ENCODE results near the gene ZYG11B. TPM values are rescaled to one million over a fixed set of nuclear protein-coding genes. Genes with fewer than 3 reads are reported as not detected.
"Not testable (repeated sequence)": the region's sequence is repeated elsewhere in the genome, so short reads cannot be mapped to it uniquely, and the experiment has no call there.

The ZYG11B gene
- total and polyA plus RNA-seq, 4 experiments from 2014 or later: 6.1 to 23.1 (median 19.4) TPM

- intact Hi-C loops (cut with micrococcal nuclease); H3K4me1 ChIP-seq (ENCODE audit: insufficient read depth, low read length); H3K27me3 Mint-ChIP-seq; H3K4me3 ChIP-seq (ENCODE audit: low read length in 2 of 2); H3K27ac ChIP-seq (ENCODE audit: low read depth, low read length); H3K9me3 Mint-ChIP-seq; H3K4me3 Mint-ChIP-seq; H3K4me1 Mint-ChIP-seq; POLR2A ChIA-PET (ENCODE audit: partially characterized antibody); CTCF ChIA-PET (ENCODE audit: partially characterized antibody); H3K27me3 ChIP-seq (ENCODE audit: insufficient read depth, low read length); H3K9me3 ChIP-seq (ENCODE audit: control insufficient read depth in 1 of 2, low read length in 2 of 2); H3K36me3 ChIP-seq (ENCODE audit: insufficient read depth, low read length); H3K27ac Mint-ChIP-seq; DNase-seq: not testable (repeated sequence)
- peaks cover 4 to 19% of the 10 kb centered on the region in 2 donors for H3K36me3 Mint-ChIP-seq
Observed at GRCh38 chr1:52804083-52804482, 77.8 kb downstream of the ZYG11B start.

- H3K4me1 ChIP-seq (ENCODE audit: insufficient read depth, low read length): no peaks in the 10 kb centered on the region
- Mint-ChIP-seq H3K9me3 (no peaks in the 10 kb centered on the region), H3K27me3 (no peaks in the 10 kb centered on the region), H3K4me3 (no peak overlapping the region), H3K36me3 (peaks cover 26 to 56% of the 10 kb centered on the region in 2 donors), H3K4me1 (no peaks in the 10 kb centered on the region), H3K27ac (peak overlapping the region in 1 of 7 donors; percentile 3)
- peaks cover 11% of the 10 kb centered on the region for H3K36me3 ChIP-seq (ENCODE audit: insufficient read depth, low read length)
- CTCF ChIA-PET (ENCODE audit: partially characterized antibody): no interaction called here
- POLR2A ChIA-PET (ENCODE audit: partially characterized antibody): no interaction called here
- H3K4me3 ChIP-seq (ENCODE audit: low read length in 2 of 2): no peak overlapping the region
- no peaks in the 10 kb centered on the region for H3K27me3 ChIP-seq (ENCODE audit: insufficient read depth, low read length)
- intact Hi-C loops (cut with micrococcal nuclease): no loop called here
- no peak for DNase-seq
- H3K27ac ChIP-seq (ENCODE audit: low read depth, low read length): no peak overlapping the region
- H3K9me3 ChIP-seq (ENCODE audit: control insufficient read depth in 1 of 2, low read length in 2 of 2): no peaks in the 10 kb centered on the region
Observed at GRCh38 chr1:52814465-52814864, 88.2 kb downstream of the ZYG11B start.

GRCh38 chr1:52820830-52821229 is 94.6 kb downstream of the ZYG11B start:
- H3K9me3 ChIP-seq (ENCODE audit: control insufficient read depth in 1 of 2, low read length in 2 of 2); H3K27ac ChIP-seq (ENCODE audit: low read depth, low read length); intact Hi-C loops (cut with micrococcal nuclease); H3K9me3 Mint-ChIP-seq; H3K27me3 Mint-ChIP-seq; H3K4me1 Mint-ChIP-seq; H3K4me3 Mint-ChIP-seq; POLR2A ChIA-PET (ENCODE audit: partially characterized antibody); H3K4me3 ChIP-seq (ENCODE audit: low read length in 2 of 2); DNase-seq; H3K27me3 ChIP-seq (ENCODE audit: insufficient read depth, low read length); H3K4me1 ChIP-seq (ENCODE audit: insufficient read depth, low read length); H3K27ac Mint-ChIP-seq; CTCF ChIA-PET (ENCODE audit: partially characterized antibody): not testable (repeated sequence)
- H3K36me3 Mint-ChIP-seq: peaks cover 24 to 34% of the 10 kb centered on the region in 2 donors
- peaks cover 15% of the 10 kb centered on the region for H3K36me3 ChIP-seq (ENCODE audit: insufficient read depth, low read length)

- H3K36me3 ChIP-seq (ENCODE audit: insufficient read depth, low read length): peaks cover 7% of the 10 kb centered on the region
- ChIA-PET POLR2A (ENCODE audit: partially characterized antibody) (interaction anchor here (0.5 to 1.4 kb wide), 2 partner anchors 9 to 123 kb away, joined by 3 to 4 read pairs; no protein-coding TSS in a partner anchor), CTCF (ENCODE audit: partially characterized antibody) (interaction anchor here (1.1 to 2.1 kb wide), 3 partner anchors 16 to 122 kb away, joined by 3 to 5 read pairs (median 3); no protein-coding TSS in a partner anchor)
- intact Hi-C loops (cut with micrococcal nuclease): loop anchor here (2.0 kb wide), 1 partner anchor 123 kb away; no protein-coding TSS in a partner anchor
- H3K27ac ChIP-seq (ENCODE audit: low read depth, low read length): no peak overlapping the region
- no peak for DNase-seq
- H3K27me3 Mint-ChIP-seq: no peaks in the 10 kb centered on the region
- H3K9me3 Mint-ChIP-seq: no peaks in the 10 kb centered on the region
- no peaks in the 10 kb centered on the region for H3K4me1 Mint-ChIP-seq
- peak overlapping the region in 1 of 7 donors; percentile 23 for H3K27ac Mint-ChIP-seq
- no peaks in the 10 kb centered on the region for H3K27me3 ChIP-seq (ENCODE audit: insufficient read depth, low read length)
- peaks cover 9 to 18% of the 10 kb centered on the region in 2 donors for H3K36me3 Mint-ChIP-seq
- H3K4me1 ChIP-seq (ENCODE audit: insufficient read depth, low read length): no peaks in the 10 kb centered on the region
- H3K9me3 ChIP-seq (ENCODE audit: control insufficient read depth in 1 of 2, low read length in 2 of 2): no peaks in the 10 kb centered on the region
- H3K4me3 ChIP-seq (ENCODE audit: low read length in 2 of 2): no peak overlapping the region
- no peak overlapping the region for H3K4me3 Mint-ChIP-seq
Observed at GRCh38 chr1:52825868-52826267, 99.6 kb downstream of the ZYG11B start.

- Mint-ChIP-seq H3K4me3 (no peak overlapping the region), H3K9me3 (no peaks in the 10 kb centered on the region), H3K4me1 (no peaks in the 10 kb centered on the region), H3K36me3 (no peaks in the 10 kb centered on the region), H3K27me3 (peaks cover 1 to 6% of the 10 kb centered on the region in 2 donors), H3K27ac (no peak overlapping the region)
- Histone ChIP-seq H3K36me3 (ENCODE audit: insufficient read depth, low read length) (no peaks in the 10 kb centered on the region), H3K27ac (ENCODE audit: low read depth, low read length) (no peak overlapping the region), H3K27me3 (ENCODE audit: insufficient read depth, low read length) (no peaks in the 10 kb centered on the region), H3K4me3 (ENCODE audit: low read length in 2 of 2) (no peak overlapping the region), H3K9me3 (ENCODE audit: control insufficient read depth in 1 of 2, low read length in 2 of 2) (no peaks in the 10 kb centered on the region), H3K4me1 (ENCODE audit: insufficient read depth, low read length) (no peaks in the 10 kb centered on the region)
- DNase-seq: no peak
- POLR2A ChIA-PET (ENCODE audit: partially characterized antibody): no interaction called here
- CTCF ChIA-PET (ENCODE audit: partially characterized antibody): no interaction called here
- intact Hi-C loops (cut with micrococcal nuclease): no loop called here
Observed at GRCh38 chr1:52834798-52835197, 108.5 kb downstream of the ZYG11B start.

- H3K4me1 ChIP-seq (ENCODE audit: insufficient read depth, low read length): no peaks in the 10 kb centered on the region
- no peak overlapping the region for H3K27ac Mint-ChIP-seq
- CTCF ChIA-PET (ENCODE audit: partially characterized antibody): no interaction called here
- H3K4me1 Mint-ChIP-seq: no peaks in the 10 kb centered on the region
- intact Hi-C loops (cut with micrococcal nuclease): no loop called here
- H3K27ac ChIP-seq (ENCODE audit: low read depth, low read length): no peak overlapping the region
- POLR2A ChIA-PET (ENCODE audit: partially characterized antibody): no interaction called here
- H3K27me3 ChIP-seq (ENCODE audit: insufficient read depth, low read length): no peaks in the 10 kb centered on the region
- no peak overlapping the region for H3K4me3 ChIP-seq (ENCODE audit: low read length in 2 of 2)
- no peaks in the 10 kb centered on the region for H3K9me3 Mint-ChIP-seq
- H3K4me3 Mint-ChIP-seq: no peak overlapping the region
- H3K9me3 ChIP-seq (ENCODE audit: control insufficient read depth in 1 of 2, low read length in 2 of 2): no peaks in the 10 kb centered on the region
- no peaks in the 10 kb centered on the region for H3K36me3 Mint-ChIP-seq
- peaks cover 2 to 6% of the 10 kb centered on the region in 2 donors for H3K27me3 Mint-ChIP-seq
- H3K36me3 ChIP-seq (ENCODE audit: insufficient read depth, low read length): no peaks in the 10 kb centered on the region
- DNase-seq: no peak
Observed at GRCh38 chr1:52836035-52836434, 109.8 kb downstream of the ZYG11B start.

- H3K4me3 ChIP-seq (ENCODE audit: low read length in 2 of 2); H3K27me3 ChIP-seq (ENCODE audit: insufficient read depth, low read length); H3K27ac Mint-ChIP-seq; H3K4me3 Mint-ChIP-seq; H3K9me3 Mint-ChIP-seq; CTCF ChIA-PET (ENCODE audit: partially characterized antibody); DNase-seq; H3K4me1 ChIP-seq (ENCODE audit: insufficient read depth, low read length); H3K9me3 ChIP-seq (ENCODE audit: control insufficient read depth in 1 of 2, low read length in 2 of 2); H3K36me3 ChIP-seq (ENCODE audit: insufficient read depth, low read length); H3K4me1 Mint-ChIP-seq; H3K36me3 Mint-ChIP-seq; POLR2A ChIA-PET (ENCODE audit: partially characterized antibody); H3K27ac ChIP-seq (ENCODE audit: low read depth, low read length); intact Hi-C loops (cut with micrococcal nuclease): not testable (repeated sequence)
- H3K27me3 Mint-ChIP-seq: peaks cover 6 to 12% of the 10 kb centered on the region in 2 donors
Observed at GRCh38 chr1:52839175-52839574, 112.9 kb downstream of the ZYG11B start.
